Testis (tissue), 2 donors: Measurements from ENCODE around the gene CELF2.
"Not testable (repeated sequence)": the region's sequence is repeated elsewhere in the genome, so short reads cannot be mapped to it uniquely, and the experiment has no call there.

Source experiments
- POLR2A ChIP-seq: fragments of 450-650 bp; IDR thresholded peaks from one replicate; pipeline ENCODE4 v1.6.1; 2017; ENCODE audit warnings: antibody characterized with exemption, mild to moderate bottlenecking, moderate library complexity
- TF ChIP-seq, protein P1 (sequence below), 3 experiments: fragments of 450-650 bp in 2 of 3; fragments of 200-600 bp in 1 of 3; sonication (generic) in 1 of 3; IDR thresholded peaks; one replicate each; pipeline ENCODE4 v1.5.1; 2016 to 2019; ENCODE audit warnings: antibody characterized with exemption in 3 of 3, mild to moderate bottlenecking in 2 of 3, moderate library complexity in 1 of 3

DNA sequence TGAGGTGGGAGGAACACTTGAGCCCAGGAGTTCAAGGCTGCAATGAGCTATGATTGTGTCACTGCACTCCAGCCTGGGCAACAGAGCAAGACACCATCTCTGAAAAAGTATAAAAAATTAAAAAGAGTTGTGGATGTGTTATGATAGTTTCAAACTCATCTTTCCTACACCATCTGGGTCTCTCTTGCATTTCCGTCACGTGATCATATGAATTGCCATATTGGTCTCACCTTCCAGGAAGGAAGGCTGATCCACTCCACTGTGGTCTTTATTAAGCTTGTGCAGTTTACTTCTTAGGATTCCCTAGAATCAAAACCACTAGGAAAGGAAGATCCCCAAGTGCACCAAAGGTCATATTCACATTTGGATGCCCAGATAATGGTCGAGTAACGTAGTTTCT is 18.2 kb upstream of the CELF2 start:
- not testable (repeated sequence) for TF ChIP-seq POLR2A
- TF ChIP-seq, protein P1, sequence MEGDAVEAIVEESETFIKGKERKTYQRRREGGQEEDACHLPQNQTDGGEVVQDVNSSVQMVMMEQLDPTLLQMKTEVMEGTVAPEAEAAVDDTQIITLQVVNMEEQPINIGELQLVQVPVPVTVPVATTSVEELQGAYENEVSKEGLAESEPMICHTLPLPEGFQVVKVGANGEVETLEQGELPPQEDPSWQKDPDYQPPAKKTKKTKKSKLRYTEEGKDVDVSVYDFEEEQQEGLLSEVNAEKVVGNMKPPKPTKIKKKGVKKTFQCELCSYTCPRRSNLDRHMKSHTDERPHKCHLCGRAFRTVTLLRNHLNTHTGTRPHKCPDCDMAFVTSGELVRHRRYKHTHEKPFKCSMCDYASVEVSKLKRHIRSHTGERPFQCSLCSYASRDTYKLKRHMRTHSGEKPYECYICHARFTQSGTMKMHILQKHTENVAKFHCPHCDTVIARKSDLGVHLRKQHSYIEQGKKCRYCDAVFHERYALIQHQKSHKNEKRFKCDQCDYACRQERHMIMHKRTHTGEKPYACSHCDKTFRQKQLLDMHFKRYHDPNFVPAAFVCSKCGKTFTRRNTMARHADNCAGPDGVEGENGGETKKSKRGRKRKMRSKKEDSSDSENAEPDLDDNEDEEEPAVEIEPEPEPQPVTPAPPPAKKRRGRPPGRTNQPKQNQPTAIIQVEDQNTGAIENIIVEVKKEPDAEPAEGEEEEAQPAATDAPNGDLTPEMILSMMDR (IDR thresholded peaks at IDR 0.05): not testable (repeated sequence)
